ENCODE data around the gene MLEC. TPM values are rescaled to one million over a fixed set of nuclear protein-coding genes. Genes with fewer than 3 reads are reported as not detected.

Gene MLEC
- total RNA-seq, 3 donors from 2014 or later = 166 to 281 (median 272) TPM

DNA sequence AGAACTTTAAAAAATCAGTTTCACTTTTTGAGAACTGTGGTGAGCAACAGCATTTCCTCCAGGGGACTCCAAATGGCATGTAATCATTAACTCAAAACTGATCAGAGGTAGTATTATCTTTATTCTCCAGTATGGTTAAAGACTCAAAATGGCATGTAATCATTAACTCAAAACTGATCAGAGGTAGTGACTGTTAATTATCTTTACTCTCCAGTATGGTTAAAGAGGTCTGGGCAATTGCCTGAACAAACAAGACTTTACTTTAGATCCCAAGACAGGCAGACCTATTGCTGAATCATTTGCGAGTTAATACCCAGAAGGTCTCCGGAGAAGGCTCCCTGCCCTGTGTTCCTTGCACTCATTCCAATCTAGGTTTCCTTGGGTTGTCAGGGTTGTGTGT is 32.1 kb downstream of the MLEC start:
- ATAC-seq (peak; percentile 86), DNase-seq (no peak)
- no peak overlapping the region for H3K4me3 ChIP-seq
- H3K36me3 ChIP-seq (ENCODE audit: low read depth) = no peaks in the 10 kb centered on the region
- H3K4me1 ChIP-seq (ENCODE audit: low read depth) = peaks cover 23% of the 10 kb centered on the region
- intact Hi-C loops (cut with DNase I, micrococcal nuclease) = loop anchor here in 1 of 2 donors (10.0 kb wide), 1 partner anchor 134 kb away; the partner anchor contains the start of gene POP5
- TF ChIP-seq, protein P1, sequence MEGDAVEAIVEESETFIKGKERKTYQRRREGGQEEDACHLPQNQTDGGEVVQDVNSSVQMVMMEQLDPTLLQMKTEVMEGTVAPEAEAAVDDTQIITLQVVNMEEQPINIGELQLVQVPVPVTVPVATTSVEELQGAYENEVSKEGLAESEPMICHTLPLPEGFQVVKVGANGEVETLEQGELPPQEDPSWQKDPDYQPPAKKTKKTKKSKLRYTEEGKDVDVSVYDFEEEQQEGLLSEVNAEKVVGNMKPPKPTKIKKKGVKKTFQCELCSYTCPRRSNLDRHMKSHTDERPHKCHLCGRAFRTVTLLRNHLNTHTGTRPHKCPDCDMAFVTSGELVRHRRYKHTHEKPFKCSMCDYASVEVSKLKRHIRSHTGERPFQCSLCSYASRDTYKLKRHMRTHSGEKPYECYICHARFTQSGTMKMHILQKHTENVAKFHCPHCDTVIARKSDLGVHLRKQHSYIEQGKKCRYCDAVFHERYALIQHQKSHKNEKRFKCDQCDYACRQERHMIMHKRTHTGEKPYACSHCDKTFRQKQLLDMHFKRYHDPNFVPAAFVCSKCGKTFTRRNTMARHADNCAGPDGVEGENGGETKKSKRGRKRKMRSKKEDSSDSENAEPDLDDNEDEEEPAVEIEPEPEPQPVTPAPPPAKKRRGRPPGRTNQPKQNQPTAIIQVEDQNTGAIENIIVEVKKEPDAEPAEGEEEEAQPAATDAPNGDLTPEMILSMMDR (IDR thresholded peaks at IDR 0.05) = no peak
- no peaks in the 10 kb centered on the region for H3K9me3 ChIP-seq

DNA sequence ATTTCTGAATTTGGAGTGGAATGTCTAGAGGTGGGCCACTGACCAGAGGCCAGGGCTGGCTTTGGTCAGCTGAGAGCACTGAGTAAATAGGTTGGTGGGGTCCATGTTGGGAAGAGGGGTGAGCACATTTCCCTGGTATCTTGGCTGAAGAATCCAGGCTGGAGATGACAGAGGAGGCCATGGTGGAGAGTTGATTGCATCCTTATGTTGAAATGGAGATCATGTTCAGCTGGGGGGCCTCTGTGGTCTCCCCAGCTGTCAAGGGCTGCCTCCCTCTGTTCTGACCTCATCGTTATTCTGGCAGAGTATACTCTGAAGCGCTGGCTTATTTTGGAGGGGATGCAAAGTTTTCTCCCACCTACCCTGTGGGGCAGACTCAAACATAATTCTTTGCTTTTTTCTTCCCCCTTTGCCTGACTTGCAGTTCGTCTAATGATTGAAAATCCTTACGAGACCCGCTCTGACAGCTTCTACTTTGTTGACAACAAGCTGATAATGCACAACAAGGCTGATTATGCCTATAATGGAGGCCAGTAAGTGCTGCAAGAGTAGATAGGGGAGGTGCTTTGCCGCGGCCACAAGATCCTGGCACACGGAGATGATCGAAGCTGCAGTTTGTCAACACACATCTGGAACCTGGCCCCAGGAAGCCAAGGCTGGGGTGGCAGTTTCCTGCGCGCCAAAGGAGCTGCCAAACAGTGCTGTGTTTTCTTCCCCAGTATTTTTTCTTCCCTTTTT is 32.7 kb downstream of the MLEC start:
- no peaks in the 10 kb centered on the region for H3K36me3 ChIP-seq (ENCODE audit: low read depth)
- H3K4me3 ChIP-seq = no peak overlapping the region
- H3K9me3 ChIP-seq = no peaks in the 10 kb centered on the region
- intact Hi-C loops (cut with DNase I, micrococcal nuclease) = loop anchor here in 1 of 2 donors (5.0 to 10.0 kb wide), 2 partner anchors 72 to 135 kb away; partner anchors contain the start of gene POP5
- TF ChIP-seq, protein P1 (IDR thresholded peaks at IDR 0.05) = no peak
- DNase-seq (no peak), ATAC-seq (peak; percentile 40)
- peaks cover 23% of the 10 kb centered on the region for H3K4me1 ChIP-seq (ENCODE audit: low read depth)

DNA sequence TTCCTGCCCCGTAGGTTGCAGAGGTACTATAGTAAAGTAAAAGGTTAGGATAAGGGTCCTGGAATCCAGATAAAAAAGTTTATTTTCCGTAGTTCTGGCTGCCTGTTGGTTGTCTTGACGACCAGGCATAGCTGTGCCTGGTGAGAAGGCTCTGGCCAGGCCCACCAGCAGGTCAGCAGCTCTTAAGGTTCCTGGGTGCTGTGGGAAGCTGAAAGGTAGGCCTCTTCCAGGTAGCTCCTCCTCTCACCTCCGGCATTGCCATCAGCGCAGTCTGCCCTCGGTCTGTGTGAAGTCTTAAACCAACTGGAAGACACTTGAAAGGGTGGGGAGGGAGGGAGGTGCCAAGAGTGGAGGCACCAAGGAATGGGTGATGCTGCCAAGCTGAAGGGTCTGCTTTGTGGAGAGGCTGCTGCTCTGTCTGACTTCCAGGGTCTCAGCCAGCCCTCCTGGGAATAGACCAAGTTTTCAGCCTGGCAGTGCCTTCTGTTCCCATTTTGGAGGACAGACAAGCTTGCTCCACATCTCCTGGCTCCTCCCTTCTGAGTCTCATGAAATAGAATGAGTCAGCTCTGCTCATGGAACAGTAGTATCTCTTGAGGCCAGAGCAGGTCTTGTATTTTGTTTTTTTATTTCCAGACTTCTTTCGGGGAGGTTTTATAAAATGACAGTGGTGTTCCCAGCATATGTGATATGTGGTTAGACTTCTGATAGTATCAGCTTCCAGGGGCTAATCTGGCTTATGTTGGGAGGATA is 33.5 kb downstream of the MLEC start:
- intact Hi-C loops (cut with DNase I, micrococcal nuclease) = loop anchor here in 1 of 2 donors (5.0 kb wide), 1 partner anchor 73 kb away; no protein-coding TSS in a partner anchor
- Histone ChIP-seq H3K36me3 (ENCODE audit: low read depth) (no peaks in the 10 kb centered on the region), H3K4me1 (ENCODE audit: low read depth) (peaks cover 28% of the 10 kb centered on the region), H3K4me3 (no peak overlapping the region), H3K9me3 (no peaks in the 10 kb centered on the region)
- TF ChIP-seq, protein P1 (IDR thresholded peaks at IDR 0.05) = no peak
- no peak for DNase-seq
- peak; percentile 31 for ATAC-seq

DNA sequence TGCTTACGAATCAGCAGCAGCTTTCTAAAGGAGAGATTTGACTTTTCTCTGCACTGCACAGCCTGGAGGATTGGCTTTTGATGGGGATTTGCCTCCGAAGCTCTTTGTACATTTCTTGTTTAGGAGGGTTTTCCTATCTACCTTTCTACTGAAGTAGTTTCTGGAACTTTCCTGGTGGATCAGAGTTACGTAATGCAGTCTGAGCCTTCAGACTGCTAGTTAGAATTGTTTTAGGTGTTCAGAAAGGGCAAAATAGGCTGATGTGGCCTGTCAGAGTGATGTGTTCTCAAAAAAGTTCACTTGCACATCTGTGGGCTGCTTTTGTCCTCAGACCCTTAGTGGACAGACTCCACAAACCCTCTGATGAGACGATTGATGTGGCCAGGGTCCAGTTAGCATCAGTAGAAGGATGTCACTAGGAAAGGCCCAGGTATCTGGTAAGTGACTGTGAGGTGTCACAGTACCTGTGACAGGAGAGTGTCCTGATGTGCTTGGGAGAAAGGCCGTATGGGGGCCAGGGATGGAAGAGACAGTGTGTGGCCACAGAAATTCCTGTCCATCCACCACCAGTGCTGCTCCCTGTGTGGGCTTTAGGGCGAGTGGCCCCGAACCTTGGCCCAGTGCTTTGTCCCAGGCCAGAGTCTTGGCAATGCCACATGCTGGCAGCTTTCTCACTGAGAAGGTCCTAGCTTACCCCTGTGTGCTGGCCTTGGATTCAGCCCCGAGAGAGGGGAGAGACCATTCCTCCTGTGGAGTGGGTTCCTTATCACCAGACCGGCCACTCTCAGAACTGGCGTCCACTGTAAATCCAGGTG is 34.2 kb downstream of the MLEC start:
- ATAC-seq = no peak
- TF ChIP-seq, protein P1 (IDR thresholded peaks at IDR 0.05) = no peak
- intact Hi-C loops (cut with DNase I, micrococcal nuclease) = loop anchor here in 1 of 2 donors (5.0 kb wide), 1 partner anchor 74 kb away; no protein-coding TSS in a partner anchor
- no peaks in the 10 kb centered on the region for H3K9me3 ChIP-seq
- H3K36me3 ChIP-seq (ENCODE audit: low read depth) = no peaks in the 10 kb centered on the region
- DNase-seq = no peak
- no peak overlapping the region for H3K4me3 ChIP-seq
- peaks cover 28% of the 10 kb centered on the region for H3K4me1 ChIP-seq (ENCODE audit: low read depth)

DNA sequence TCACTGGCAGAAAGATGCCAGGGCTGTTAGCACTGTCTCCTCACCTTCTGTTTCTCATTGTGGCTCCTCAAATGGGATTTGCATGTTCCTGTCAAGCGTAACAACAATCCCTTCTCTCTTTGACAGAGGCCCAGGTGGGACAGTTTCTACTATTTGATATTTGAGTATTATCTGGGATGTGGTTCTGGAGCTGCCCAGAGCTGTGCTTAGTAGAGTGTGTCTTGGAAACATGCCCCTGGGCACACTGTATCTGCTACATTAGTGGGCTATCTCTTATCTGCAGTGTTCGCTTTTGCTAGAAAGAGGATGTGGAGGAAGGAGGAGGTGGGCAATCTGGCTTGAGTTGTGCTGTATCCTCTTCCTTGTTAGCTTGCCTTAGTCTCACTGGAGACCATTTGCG is 34.9 kb downstream of the MLEC start:
- Histone ChIP-seq H3K4me1 (ENCODE audit: low read depth) (peaks cover 28% of the 10 kb centered on the region), H3K4me3 (no peak overlapping the region), H3K36me3 (ENCODE audit: low read depth) (no peaks in the 10 kb centered on the region), H3K9me3 (no peaks in the 10 kb centered on the region)
- TF ChIP-seq, protein P1 (IDR thresholded peaks at IDR 0.05) = no peak
- DNase-seq = no peak
- no peak for ATAC-seq
- intact Hi-C loops (cut with DNase I, micrococcal nuclease) = loop anchor here in 1 of 2 donors (5.0 kb wide), 1 partner anchor 75 kb away; no protein-coding TSS in a partner anchor
